G401 (cell line): ENCODE results near the gene TMEM88. TPM values are rescaled to one million over a fixed set of nuclear protein-coding genes. Genes with fewer than 3 reads are reported as not detected.

Experiments
- DNase-seq: peaks from one replicate; pipeline ENCODE4 v3.0.0-alpha.2; 2015; ENCODE audit warnings: low spot score
- in situ Hi-C: cut with HindIII; loops from 2 replicates; pipeline ENCODE4 v1.10.0; 2016; ENCODE audit warnings: low sequenced_read_pairs, mixed read lengths
- total RNA-seq: library from RNA; depleted of rRNA; stranded (reverse); fragments of >200 nt; shearing (Covaris generic); gene quantifications from 2 replicates; pipeline ENCODE4 v1.2.3, GENCODE V29; 2014

The TMEM88 gene
- total RNA-seq, 1 experiment from 2014 or later = not detected

- no peak for DNase-seq
- in situ Hi-C loops = no loop called here
Measured at GRCh38 chr17:7880076-7880868, 25.4 kb downstream of the TMEM88 start.

- in situ Hi-C loops = no loop called here
- DNase-seq = peak; percentile 97
Measured at GRCh38 chr17:7881276-7882054, 26.6 kb downstream of the TMEM88 start.

GRCh38 chr17:7882068-7882467 is 27.2 kb downstream of the TMEM88 start:
- in situ Hi-C loops = no loop called here
- no peak for DNase-seq

- in situ Hi-C loops = no loop called here
- DNase-seq = no peak
Measured at GRCh38 chr17:7882629-7883028, 27.8 kb downstream of the TMEM88 start.

GRCh38 chr17:7883781-7884386 is 29.0 kb downstream of the TMEM88 start:
- in situ Hi-C loops = no loop called here
- DNase-seq = no peak

- in situ Hi-C loops = no loop called here
- no peak for DNase-seq
Measured at GRCh38 chr17:7884581-7885366, 29.9 kb downstream of the TMEM88 start.

GRCh38 chr17:7885367-7886226 is 30.7 kb downstream of the TMEM88 start:
- in situ Hi-C loops = no loop called here
- peak; percentile 42 for DNase-seq

GRCh38 chr17:7886227-7887037 is 31.6 kb downstream of the TMEM88 start:
- peak; percentile 43 for DNase-seq
- in situ Hi-C loops = no loop called here

GRCh38 chr17:7887038-7887481 is 32.2 kb downstream of the TMEM88 start:
- in situ Hi-C loops = no loop called here
- DNase-seq = peak; percentile 44

- DNase-seq = peak; percentile 87
- in situ Hi-C loops = no loop called here
Measured at GRCh38 chr17:7887482-7888183, 32.8 kb downstream of the TMEM88 start.

- in situ Hi-C loops = no loop called here
- no peak for DNase-seq
Measured at GRCh38 chr17:7888184-7888920, 33.5 kb downstream of the TMEM88 start, which contains the start of gene CHD3. Gene CHD3, plus strand, starts transcription at chr17:7888789. Its CDS starts 212 bp downstream, at chr17:7889001.

- in situ Hi-C loops = no loop called here
- peak; percentile 90 for DNase-seq
Measured at GRCh38 chr17:7889166-7889955, 34.5 kb downstream of the TMEM88 start.

- DNase-seq = no peak
- in situ Hi-C loops = no loop called here
Measured at GRCh38 chr17:7893187-7893880, 38.5 kb downstream of the TMEM88 start.

GRCh38 chr17:7894226-7894625 is 39.4 kb downstream of the TMEM88 start:
- no peak for DNase-seq
- in situ Hi-C loops = no loop called here

GRCh38 chr17:7894866-7895265 is 40.0 kb downstream of the TMEM88 start:
- in situ Hi-C loops = no loop called here
- DNase-seq = no peak
